Measurements from ENCODE around the gene WWC1.
A peak's percentile ranks its signal among the peaks of the same experiment; 100 is the strongest.

Gene WWC1

GRCh38 chr5:168298949-168299348 lies 7.5 kb downstream of the WWC1 start:
- Histone ChIP-seq H3K27me3 (ENCODE audit: insufficient read depth, low read length) (no peaks in the 10 kb centered on the region), H3K4me3 (ENCODE audit: low read depth, low read length) (no peak overlapping the region), H4K91ac (ENCODE audit: low read depth, low read length) (no peak overlapping the region), H2AK5ac (ENCODE audit: low read length) (no peak overlapping the region), H4K12ac (ENCODE audit: low read depth, low read length) (no peak overlapping the region), H4K8ac (ENCODE audit: low read depth, low read length) (no peak overlapping the region), H3K27ac (ENCODE audit: low read depth, low read length) (no peak overlapping the region), H3K4ac (ENCODE audit: low read depth, low read length) (peak overlapping the region; percentile 16), H2BK120ac (ENCODE audit: insufficient read depth, low read length, poor library complexity) (no peak overlapping the region), H3K23ac (ENCODE audit: low read length) (no peak overlapping the region), H3K9ac (ENCODE audit: low read length) (no peak overlapping the region), H3K79me1 (ENCODE audit: low read length) (peaks cover 8% of the 10 kb centered on the region), H3K79me2 (ENCODE audit: control insufficient read depth, insufficient read depth, low read length, poor library complexity) (peaks cover 3% of the 10 kb centered on the region), H3K4me2 (ENCODE audit: low read length) (no peak overlapping the region), H3K36me3 (ENCODE audit: control insufficient read depth in 1 of 2, insufficient read depth in 2 of 2, low read length in 2 of 2) (no peaks in the 10 kb centered on the region), H3K9me3 (ENCODE audit: insufficient read depth, low read depth, low read length) (no peaks in the 10 kb centered on the region), H3K18ac (ENCODE audit: low read length) (no peak overlapping the region), H2BK5ac (ENCODE audit: low read depth, low read length, poor library complexity) (no peak overlapping the region), H2BK12ac (ENCODE audit: low read length) (no peak overlapping the region), H3K14ac (ENCODE audit: low read length) (no peak overlapping the region), H3K4me1 (ENCODE audit: control insufficient read depth in 1 of 2, insufficient read depth in 2 of 2, low read length in 2 of 2) (peaks cover 22 to 25% of the 10 kb centered on the region in 2 experiments), H2AFZ (ENCODE audit: insufficient read depth, low read length, poor library complexity) (no peak overlapping the region)
- no CpG with 5 or more reads among the region's 7 CpGs for WGBS (ENCODE audit: extremely low coverage, insufficient coverage, insufficient read length)
- no peak for DNase-seq

DNA sequence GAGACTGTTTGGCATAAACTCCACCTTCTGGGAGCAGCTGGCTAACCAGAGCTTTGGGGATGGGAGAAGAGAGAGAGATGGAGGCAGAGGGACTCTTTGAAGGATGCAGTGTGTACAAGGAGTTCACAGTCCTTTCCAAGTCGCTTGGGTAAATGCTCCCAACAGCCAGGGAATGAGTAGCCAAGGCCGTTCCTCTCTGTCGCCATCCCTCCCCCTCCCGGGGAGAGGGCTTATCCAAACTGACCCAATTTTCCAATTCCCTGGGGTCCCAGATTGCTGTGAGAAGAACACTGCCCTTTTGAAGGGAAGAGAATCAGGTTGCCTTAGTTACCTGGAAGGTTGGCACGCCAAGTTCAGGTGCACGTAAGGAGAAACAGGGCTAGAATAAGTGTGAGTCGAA lies 7.9 kb downstream of the WWC1 start:
- Histone ChIP-seq H3K4me1 (ENCODE audit: control insufficient read depth in 1 of 2, insufficient read depth in 2 of 2, low read length in 2 of 2) (peaks cover 22 to 25% of the 10 kb centered on the region in 2 experiments), H3K79me1 (ENCODE audit: low read length) (peaks cover 8% of the 10 kb centered on the region), H4K8ac (ENCODE audit: low read depth, low read length) (no peak overlapping the region), H3K4me3 (ENCODE audit: low read depth, low read length) (no peak overlapping the region), H3K27ac (ENCODE audit: low read depth, low read length) (no peak overlapping the region), H3K9ac (ENCODE audit: low read length) (no peak overlapping the region), H3K18ac (ENCODE audit: low read length) (peak overlapping the region; percentile 51), H3K4me2 (ENCODE audit: low read length) (no peak overlapping the region), H2BK120ac (ENCODE audit: insufficient read depth, low read length, poor library complexity) (no peak overlapping the region), H4K91ac (ENCODE audit: low read depth, low read length) (no peak overlapping the region), H2AFZ (ENCODE audit: insufficient read depth, low read length, poor library complexity) (no peak overlapping the region), H2BK12ac (ENCODE audit: low read length) (no peak overlapping the region), H3K9me3 (ENCODE audit: insufficient read depth, low read depth, low read length) (no peaks in the 10 kb centered on the region), H2AK5ac (ENCODE audit: low read length) (no peak overlapping the region), H3K36me3 (ENCODE audit: control insufficient read depth in 1 of 2, insufficient read depth in 2 of 2, low read length in 2 of 2) (no peaks in the 10 kb centered on the region), H2BK5ac (ENCODE audit: low read depth, low read length, poor library complexity) (no peak overlapping the region), H3K27me3 (ENCODE audit: insufficient read depth, low read length) (no peaks in the 10 kb centered on the region), H3K14ac (ENCODE audit: low read length) (no peak overlapping the region), H3K79me2 (ENCODE audit: control insufficient read depth, insufficient read depth, low read length, poor library complexity) (peaks cover 3% of the 10 kb centered on the region), H4K12ac (ENCODE audit: low read depth, low read length) (no peak overlapping the region), H3K4ac (ENCODE audit: low read depth, low read length) (peak overlapping the region; percentile 16), H3K23ac (ENCODE audit: low read length) (no peak overlapping the region)
- no peak for DNase-seq
- WGBS (ENCODE audit: extremely low coverage, insufficient coverage, insufficient read length), result no CpG with 5 or more reads among the region's 7 CpGs

DNA sequence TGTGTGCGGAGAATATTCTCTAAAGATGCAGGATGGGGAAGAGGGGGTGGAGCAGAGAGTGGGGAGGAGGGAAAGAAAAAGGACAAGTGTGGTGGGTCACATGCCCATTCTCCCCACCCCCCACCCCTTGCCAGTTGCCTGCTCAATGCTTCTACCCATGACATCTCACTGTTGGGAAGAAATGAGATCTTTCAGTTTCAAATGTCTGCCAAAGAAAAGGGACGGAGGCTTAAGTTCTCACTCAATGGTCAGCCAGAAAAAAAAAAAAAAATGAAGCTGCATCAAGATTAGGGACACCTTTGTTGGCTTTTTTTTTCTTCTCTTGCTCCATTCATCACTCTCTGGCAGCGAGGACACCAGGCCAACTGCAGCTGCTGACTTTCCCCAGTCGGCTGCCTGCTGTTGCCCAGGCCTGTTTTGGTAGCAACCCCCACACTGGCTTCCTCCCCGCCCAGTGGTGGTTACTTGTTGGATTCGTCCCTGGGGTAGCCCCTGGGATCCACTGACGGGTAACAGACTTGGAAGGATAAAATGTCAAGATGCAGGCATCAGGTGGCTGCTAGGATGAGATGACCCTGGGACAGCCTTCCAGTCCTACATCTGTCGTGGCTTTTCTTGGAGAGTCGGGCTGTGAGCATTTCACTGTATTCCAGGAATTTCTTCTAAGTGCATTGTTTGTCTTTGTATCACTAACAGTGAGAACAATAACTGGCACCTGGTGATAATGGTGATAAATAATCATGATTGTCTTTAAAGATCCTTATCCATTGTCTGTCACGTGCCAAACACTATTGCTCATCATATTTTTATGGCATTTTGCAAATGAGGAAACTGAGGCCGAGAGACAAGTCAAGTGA lies 9.1 kb downstream of the WWC1 start:
- Histone ChIP-seq H2AK5ac (ENCODE audit: low read length) (no peak overlapping the region), H3K9me3 (ENCODE audit: insufficient read depth, low read depth, low read length) (no peaks in the 10 kb centered on the region), H3K4me1 (ENCODE audit: control insufficient read depth in 1 of 2, insufficient read depth in 2 of 2, low read length in 2 of 2) (peaks cover 17 to 21% of the 10 kb centered on the region in 2 experiments), H3K27me3 (ENCODE audit: insufficient read depth, low read length) (no peaks in the 10 kb centered on the region), H3K18ac (ENCODE audit: low read length) (no peak overlapping the region), H3K27ac (ENCODE audit: low read depth, low read length) (no peak overlapping the region), H2BK12ac (ENCODE audit: low read length) (no peak overlapping the region), H3K4me2 (ENCODE audit: low read length) (no peak overlapping the region), H3K14ac (ENCODE audit: low read length) (no peak overlapping the region), H4K8ac (ENCODE audit: low read depth, low read length) (no peak overlapping the region), H4K91ac (ENCODE audit: low read depth, low read length) (no peak overlapping the region), H2BK120ac (ENCODE audit: insufficient read depth, low read length, poor library complexity) (no peak overlapping the region), H3K79me2 (ENCODE audit: control insufficient read depth, insufficient read depth, low read length, poor library complexity) (peaks cover 3% of the 10 kb centered on the region), H3K9ac (ENCODE audit: low read length) (no peak overlapping the region), H4K12ac (ENCODE audit: low read depth, low read length) (no peak overlapping the region), H2BK5ac (ENCODE audit: low read depth, low read length, poor library complexity) (no peak overlapping the region), H2AFZ (ENCODE audit: insufficient read depth, low read length, poor library complexity) (no peak overlapping the region), H3K4me3 (ENCODE audit: low read depth, low read length) (no peak overlapping the region), H3K36me3 (ENCODE audit: control insufficient read depth in 1 of 2, insufficient read depth in 2 of 2, low read length in 2 of 2) (no peaks in the 10 kb centered on the region), H3K23ac (ENCODE audit: low read length) (no peak overlapping the region), H3K79me1 (ENCODE audit: low read length) (peaks cover 8% of the 10 kb centered on the region), H3K4ac (ENCODE audit: low read depth, low read length) (peak overlapping the region; percentile 33)
- no CpG with 5 or more reads among the region's 11 CpGs for WGBS (ENCODE audit: extremely low coverage, insufficient coverage, insufficient read length)
- DNase-seq, result peak in 1 of 2 donors; percentile 54

GRCh38 chr5:168301593-168302390 lies 10.3 kb downstream of the WWC1 start:
- no peaks in the 10 kb centered on the region for H3K9me3 ChIP-seq (ENCODE audit: insufficient read depth, low read depth, low read length)

More at GRCh38 chr5:168301593-168302390, 10.3 kb downstream of the WWC1 start:
- H3K9ac ChIP-seq (ENCODE audit: low read length), result no peak overlapping the region
- no peak overlapping the region for H2BK5ac ChIP-seq (ENCODE audit: low read depth, low read length, poor library complexity)
- H3K27ac ChIP-seq (ENCODE audit: low read depth, low read length), result no peak overlapping the region
- H3K79me1 ChIP-seq (ENCODE audit: low read length), result no peaks in the 10 kb centered on the region
- no peak overlapping the region for H3K23ac ChIP-seq (ENCODE audit: low read length)
- H3K18ac ChIP-seq (ENCODE audit: low read length), result no peak overlapping the region
- no peak overlapping the region for H2BK12ac ChIP-seq (ENCODE audit: low read length)
- no peaks in the 10 kb centered on the region for H3K27me3 ChIP-seq (ENCODE audit: insufficient read depth, low read length)
- DNase-seq, result peak in 1 of 2 donors; percentile 48
- H3K4me2 ChIP-seq (ENCODE audit: low read length), result no peak overlapping the region
- peaks cover 8 to 12% of the 10 kb centered on the region in 2 experiments for H3K4me1 ChIP-seq (ENCODE audit: control insufficient read depth in 1 of 2, insufficient read depth in 2 of 2, low read length in 2 of 2)
- H3K36me3 ChIP-seq (ENCODE audit: control insufficient read depth in 1 of 2, insufficient read depth in 2 of 2, low read length in 2 of 2), result no peaks in the 10 kb centered on the region
- no peak overlapping the region for H2BK120ac ChIP-seq (ENCODE audit: insufficient read depth, low read length, poor library complexity)
- H4K12ac ChIP-seq (ENCODE audit: low read depth, low read length), result no peak overlapping the region
- WGBS (ENCODE audit: extremely low coverage, insufficient coverage, insufficient read length), result no CpG with 5 or more reads among the region's 11 CpGs
- no peak overlapping the region for H3K4me3 ChIP-seq (ENCODE audit: low read depth, low read length)
- H3K4ac ChIP-seq (ENCODE audit: low read depth, low read length), result no peak overlapping the region
- H2AK5ac ChIP-seq (ENCODE audit: low read length), result no peak overlapping the region
- H2AFZ ChIP-seq (ENCODE audit: insufficient read depth, low read length, poor library complexity), result no peak overlapping the region
- no peak overlapping the region for H4K8ac ChIP-seq (ENCODE audit: low read depth, low read length)
- H4K91ac ChIP-seq (ENCODE audit: low read depth, low read length), result no peak overlapping the region
- H3K79me2 ChIP-seq (ENCODE audit: control insufficient read depth, insufficient read depth, low read length, poor library complexity), result no peaks in the 10 kb centered on the region
- H3K14ac ChIP-seq (ENCODE audit: low read length), result no peak overlapping the region

All from trophoblast cell (in vitro differentiated cells and primary cell).